Gastroesophageal sphincter (tissue), 3 donors: ENCODE measurements around the gene ZNF860.

Experiments
- CTCF ChIP-seq, 4 experiments: fragments of 200-600 bp in 2 of 4; fragments of 450-650 bp in 2 of 4; sonication (generic) in 1 of 4; IDR thresholded peaks; one replicate each; pipeline ENCODE4 v1.5.1; 2017 to 2019; ENCODE audit warnings: antibody characterized with exemption in 4 of 4, mild to moderate bottlenecking in 2 of 4, moderate library complexity in 2 of 4
- EP300 ChIP-seq: sonication (generic); formaldehyde crosslinking; IDR thresholded peaks from one replicate; pipeline ENCODE4 v1.6.1; 2017; ENCODE audit warnings: antibody characterized with exemption, mild to moderate bottlenecking
- POLR2A ChIP-seq, 2 donors: fragments of 450-650 bp; IDR thresholded peaks; one replicate each; pipeline ENCODE4 v1.6.1; 2017; ENCODE audit warnings: antibody characterized with exemption in 2 of 2, mild to moderate bottlenecking in 2 of 2, moderate library complexity in 1 of 2
- POLR2AphosphoS5 ChIP-seq: sonication (generic); formaldehyde crosslinking; IDR thresholded peaks from one replicate; pipeline ENCODE4 v1.6.1; 2017; ENCODE audit warnings: antibody characterized with exemption

- TF ChIP-seq POLR2A (IDR thresholded peaks at IDR 0.05) = no peak
- no peak for TF ChIP-seq POLR2AphosphoS5
- TF ChIP-seq CTCF (IDR thresholded peaks at IDR 0.05) = no peak
- no peak for TF ChIP-seq EP300
Observed at GRCh38 chr3:31968369-31968926, 13.1 kb upstream of the ZNF860 start.
